Measurements from ENCODE around the gene RAD50. TPM values are rescaled to one million over a fixed set of nuclear protein-coding genes. Genes with fewer than 3 reads are reported as not detected.

RAD50 gene
- 13.8 and 30.0 TPM in 2 replicates for total RNA-seq

GRCh38 chr5:132556763-132557477, at the start of gene RAD50:
Gene RAD50 (plus strand): TSS chr5:132556977. CDS start chr5:132557325, 348 bp downstream.

GRCh38 chr5:132543472-132544201, 13.1 kb upstream of the RAD50 start, which contains the start of gene IL5:
Gene IL5 (minus strand): TSS chr5:132543522. CDS start chr5:132543478, 44 bp downstream.

GRCh38 chr5:132657676-132658380, 101.1 kb downstream of the RAD50 start, which contains the start of gene IL13:
Gene IL13 (plus strand): TSS chr5:132658173. CDS start chr5:132658187, 14 bp downstream.

GRCh38 chr5:132673939-132674630, 117.3 kb downstream of the RAD50 start, which contains the start of gene IL4:
Gene IL4 (plus strand): TSS chr5:132673989. CDS start chr5:132674051, 62 bp downstream.

Other genes starting within 250 kb of the RAD50 start
- gene SLC22A5, start 187.3 kb upstream of the RAD50 start, total RNA-seq = 1.7 and 3.9 TPM in 2 replicates
- gene IRF1, start 66.2 kb upstream of the RAD50 start, total RNA-seq = 6.4 and 10.1 TPM in 2 replicates
- gene IL5, start 13.5 kb upstream of the RAD50 start, total RNA-seq = not detected in 2 replicates
- not detected in 2 replicates for gene IL13, start 101.2 kb downstream of the RAD50 start, total RNA-seq
- gene IL4, start 117.0 kb downstream of the RAD50 start, total RNA-seq = not detected in 2 replicates
- gene KIF3A, start 180.6 kb downstream of the RAD50 start, total RNA-seq = 10.4 and 13.2 TPM in 2 replicates
- gene CCNI2, start 190.4 kb downstream of the RAD50 start, total RNA-seq = not detected in 2 replicates
- gene SEPTIN8, start 220.3 kb downstream of the RAD50 start, total RNA-seq = 44.6 and 61.6 TPM in 2 replicates